DND-41 (cell line): ENCODE data around the gene WARS2.

Experiments
- EZH2 ChIP-seq: IDR thresholded peaks from 3 replicates; pipeline ENCODE4 v1.6.1; 2012; ENCODE audit warnings: borderline replicate concordance, low read depth, mild to moderate bottlenecking, moderate library complexity, low read length, inconsistent platforms; ENCODE audit not compliant: severe bottlenecking
- TF ChIP-seq, protein P1 (sequence below): IDR thresholded peaks from 2 replicates; pipeline ENCODE4 v1.5.1; 2012; ENCODE audit warnings: borderline replicate concordance, low read length, moderate library complexity, mild to moderate bottlenecking; ENCODE audit not compliant: poor library complexity, severe bottlenecking; ENCODE audit errors: extremely low read depth

DNA sequence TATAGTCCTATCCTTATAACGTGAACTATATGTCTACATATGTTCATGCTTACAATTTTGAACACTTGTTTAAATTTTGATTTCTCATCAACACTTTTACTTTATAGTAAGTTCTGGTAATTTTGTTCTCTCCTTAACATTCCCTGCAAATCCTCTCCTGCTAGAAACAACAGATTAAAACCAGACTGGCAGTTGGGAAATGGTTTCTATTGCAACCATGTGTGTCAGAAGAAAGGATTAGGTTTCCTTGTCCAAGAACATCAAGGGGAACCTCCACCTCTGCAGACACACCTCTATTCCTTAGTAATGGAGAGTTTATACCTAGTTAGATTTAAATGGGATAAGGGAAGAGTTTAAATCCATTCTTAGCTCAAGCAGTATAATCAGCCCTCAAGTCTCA lies 3.3 kb upstream of the WARS2 start:
- TF ChIP-seq, protein P1, sequence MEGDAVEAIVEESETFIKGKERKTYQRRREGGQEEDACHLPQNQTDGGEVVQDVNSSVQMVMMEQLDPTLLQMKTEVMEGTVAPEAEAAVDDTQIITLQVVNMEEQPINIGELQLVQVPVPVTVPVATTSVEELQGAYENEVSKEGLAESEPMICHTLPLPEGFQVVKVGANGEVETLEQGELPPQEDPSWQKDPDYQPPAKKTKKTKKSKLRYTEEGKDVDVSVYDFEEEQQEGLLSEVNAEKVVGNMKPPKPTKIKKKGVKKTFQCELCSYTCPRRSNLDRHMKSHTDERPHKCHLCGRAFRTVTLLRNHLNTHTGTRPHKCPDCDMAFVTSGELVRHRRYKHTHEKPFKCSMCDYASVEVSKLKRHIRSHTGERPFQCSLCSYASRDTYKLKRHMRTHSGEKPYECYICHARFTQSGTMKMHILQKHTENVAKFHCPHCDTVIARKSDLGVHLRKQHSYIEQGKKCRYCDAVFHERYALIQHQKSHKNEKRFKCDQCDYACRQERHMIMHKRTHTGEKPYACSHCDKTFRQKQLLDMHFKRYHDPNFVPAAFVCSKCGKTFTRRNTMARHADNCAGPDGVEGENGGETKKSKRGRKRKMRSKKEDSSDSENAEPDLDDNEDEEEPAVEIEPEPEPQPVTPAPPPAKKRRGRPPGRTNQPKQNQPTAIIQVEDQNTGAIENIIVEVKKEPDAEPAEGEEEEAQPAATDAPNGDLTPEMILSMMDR = no peak
- no peak for TF ChIP-seq EZH2
